Umbilical cord (tissue), 2 donors: Measurements from ENCODE around the gene DDX54. TPM values are rescaled to one million over a fixed set of nuclear protein-coding genes. Genes with fewer than 3 reads are reported as not detected.
A peak's percentile ranks its signal among the peaks of the same experiment; 100 is the strongest.
"Not testable (repeated sequence)": the region's sequence is repeated elsewhere in the genome, so short reads cannot be mapped to it uniquely, and the experiment has no call there.

ENCODE experiments used
- DNase-seq: peaks from one replicate; pipeline ENCODE4 v3.0.0-alpha.2; 2015; ENCODE audit warnings: low spot score
- total RNA-seq: library from RNA; depleted of rRNA; stranded (reverse); fragments of >200 nt; gene quantifications from one replicate; pipeline ENCODE4 v1.2.3, GENCODE V29; 2014; ENCODE audit warnings: low replicate concordance; ENCODE audit not compliant: insufficient read depth

Gene DDX54
- total RNA-seq, 1 donor from 2014 or later = 27.7 TPM

DNA sequence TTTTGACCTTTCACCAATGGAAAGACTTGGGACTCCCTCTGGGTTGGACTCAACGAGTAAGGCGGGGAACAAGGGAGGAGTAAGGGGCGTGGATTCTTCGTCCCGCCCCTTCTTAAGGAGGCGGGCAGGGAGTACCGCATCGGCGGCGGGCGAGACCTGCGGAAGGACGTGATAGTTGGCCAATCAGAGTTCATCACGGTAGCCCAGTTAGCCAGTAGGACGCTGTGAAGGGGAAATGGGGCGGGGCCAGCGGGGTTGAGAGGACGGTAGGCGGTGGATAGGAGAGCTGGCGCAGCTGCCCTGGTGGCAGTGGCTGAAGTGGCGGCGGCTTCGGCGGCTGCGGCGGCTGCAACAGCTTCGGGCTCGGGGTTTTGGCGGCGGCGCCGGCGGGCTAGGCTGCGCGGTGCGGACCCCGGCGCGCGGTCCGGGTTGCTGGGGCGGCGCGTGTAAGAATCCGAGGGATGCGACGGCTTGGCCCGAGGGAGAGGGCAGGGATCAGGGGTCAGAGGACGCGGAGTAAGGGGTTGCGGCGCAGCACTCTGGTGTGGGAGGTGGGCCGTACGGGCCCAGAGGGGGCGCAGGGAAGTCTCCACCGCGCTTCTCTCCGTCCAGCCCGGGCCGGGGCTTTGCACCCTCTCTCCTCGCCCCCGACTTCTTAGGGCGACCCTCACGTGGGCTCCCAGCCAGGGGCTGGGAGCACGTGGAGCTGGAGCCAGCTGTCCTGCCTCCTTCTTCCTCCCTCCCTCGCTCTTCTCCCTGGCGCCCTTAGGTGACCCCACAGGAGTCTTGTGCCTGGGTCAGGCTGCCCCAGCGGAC lies 36.1 kb upstream of the DDX54 start, which contains the start of gene TPCN1:
TSS of gene TPCN1 (plus strand) at position 284 of the 816 bp plus-strand sequence. CDS start 5,389 bp downstream, outside the sequence.
- DNase-seq = peak; percentile 100

DNA sequence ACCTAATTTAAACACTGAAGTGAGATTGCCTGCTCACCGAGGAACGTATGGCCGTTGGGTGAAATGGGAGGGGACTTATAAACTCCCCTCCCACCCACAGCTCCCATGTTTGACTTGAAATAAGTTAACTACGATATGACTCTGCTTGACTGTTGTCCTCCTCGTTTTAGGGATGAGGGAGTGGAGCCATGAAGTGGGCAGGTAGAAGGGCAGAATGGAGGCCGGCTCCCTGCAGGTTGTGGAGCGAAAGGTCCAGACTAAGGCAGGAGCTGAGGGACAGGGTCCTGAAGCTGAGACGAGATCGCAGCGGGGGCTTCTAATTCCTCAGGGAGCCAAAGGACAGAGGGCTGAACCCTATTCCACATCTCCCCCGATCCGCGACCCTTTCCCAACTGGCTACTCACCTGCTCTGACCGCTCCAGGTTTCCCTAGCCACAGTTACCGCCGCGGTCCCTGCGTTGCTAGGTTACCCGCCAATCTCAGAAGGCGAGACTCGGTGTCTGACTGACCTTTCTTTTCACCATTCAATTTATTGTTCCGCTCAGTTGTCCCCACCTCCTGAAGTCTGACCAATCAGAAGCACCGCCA lies 35.4 kb upstream of the DDX54 start:
- DNase-seq = no peak

DNA sequence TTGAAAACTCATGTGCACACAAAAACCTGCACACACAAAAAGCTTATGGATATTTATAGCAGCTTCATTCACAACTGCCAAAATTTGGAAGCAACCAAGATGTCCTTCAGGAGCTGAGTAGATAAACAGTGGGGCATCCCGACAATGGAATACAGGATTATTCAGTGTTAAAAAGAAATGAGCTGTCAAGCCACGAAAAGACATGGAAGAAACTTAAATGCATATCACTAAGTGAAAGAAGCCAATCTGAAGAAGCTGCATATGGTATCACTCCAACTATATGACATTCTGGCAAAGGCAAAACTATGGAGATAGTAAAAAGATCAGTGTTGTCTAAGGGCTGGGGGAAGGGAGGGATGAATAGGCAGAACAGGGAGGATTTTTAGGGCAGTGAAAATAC lies 30.7 kb upstream of the DDX54 start:
- DNase-seq = no peak

DNA sequence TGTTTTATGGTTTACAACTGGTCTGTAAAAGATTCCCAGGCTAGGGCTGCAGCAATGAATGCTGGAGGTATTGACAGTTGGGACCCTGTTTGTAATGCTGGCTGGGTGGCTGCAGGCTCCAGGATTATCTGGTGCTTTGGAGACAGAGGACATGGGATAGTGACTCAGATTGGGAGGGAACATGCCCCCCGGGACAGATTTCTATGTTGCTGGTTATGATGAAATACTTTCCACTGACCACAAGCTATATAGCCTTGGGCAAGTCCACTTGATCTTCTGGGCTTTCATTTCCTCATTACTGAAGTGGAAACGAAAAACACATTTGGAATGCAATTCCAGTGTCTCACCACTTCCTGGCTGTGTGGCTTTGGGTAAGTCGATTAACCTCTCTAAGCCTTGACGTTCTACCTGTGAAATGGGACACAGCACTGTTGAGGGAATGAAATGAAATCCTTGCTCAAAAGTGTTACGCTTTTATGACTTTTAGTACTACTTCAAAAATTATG lies 29.7 kb upstream of the DDX54 start:
- peak; percentile 54 for DNase-seq

DNA sequence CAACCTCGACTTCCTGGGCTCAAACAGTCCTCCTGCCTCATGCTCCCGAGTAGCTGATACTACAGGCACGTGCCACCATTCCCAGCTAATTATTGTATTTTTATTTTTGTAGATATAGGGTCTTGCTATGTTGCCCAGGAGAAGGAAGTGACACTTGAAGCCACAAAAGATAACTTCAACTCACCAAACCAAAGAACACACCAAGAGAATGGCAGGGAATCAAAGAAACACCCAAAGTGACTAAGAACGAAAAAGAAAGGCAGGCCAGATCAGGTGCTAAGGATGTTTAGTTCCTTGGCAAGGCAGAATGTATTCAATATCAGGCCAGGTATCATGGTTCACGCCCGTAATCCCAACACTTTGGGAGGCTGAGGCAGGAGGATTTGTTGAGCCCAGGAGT lies 25.9 kb upstream of the DDX54 start:
- no peak for DNase-seq

DNA sequence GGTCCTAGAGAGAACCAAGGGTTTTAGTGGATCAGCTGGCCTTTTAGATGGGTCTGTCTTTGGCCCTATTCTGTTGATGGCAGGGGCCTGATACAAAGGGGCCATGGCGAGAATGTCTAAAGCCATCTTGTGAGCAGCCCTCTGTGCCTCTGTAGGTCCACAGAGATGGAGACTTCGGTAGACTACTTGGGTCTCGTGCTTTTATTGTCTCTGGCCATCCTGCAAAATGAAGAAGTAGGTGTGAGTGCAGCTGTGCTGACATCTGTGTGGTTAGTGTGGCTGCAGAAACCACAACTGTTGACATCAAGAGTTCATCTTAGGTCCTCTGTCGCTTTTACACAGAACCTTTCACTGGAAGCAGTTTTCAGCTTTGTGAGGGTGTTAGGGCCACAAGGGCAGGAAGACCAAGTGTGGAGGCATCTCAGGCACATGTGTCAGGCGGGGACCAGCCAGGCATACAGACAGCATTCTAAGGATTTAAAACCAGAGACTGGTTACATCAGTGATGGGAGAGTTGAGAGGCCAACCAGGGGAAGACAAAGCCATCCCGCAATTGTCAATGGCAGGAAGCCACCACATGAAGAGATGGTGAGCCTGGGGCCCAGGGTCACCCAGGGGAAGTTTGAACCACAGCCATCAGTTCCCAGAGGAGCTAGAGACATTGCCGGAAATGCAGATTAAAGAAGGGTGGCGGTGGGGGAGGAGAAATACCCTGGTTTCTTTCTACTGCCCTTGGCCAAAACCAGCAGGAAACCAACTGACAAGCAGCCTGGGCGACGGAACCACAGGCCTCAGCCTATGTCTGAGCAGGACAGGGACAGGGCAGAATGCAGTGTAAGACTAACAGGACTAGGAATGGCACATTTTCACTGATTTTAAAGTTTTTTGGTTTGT lies 23.0 kb upstream of the DDX54 start:
- DNase-seq = peak; percentile 37

DNA sequence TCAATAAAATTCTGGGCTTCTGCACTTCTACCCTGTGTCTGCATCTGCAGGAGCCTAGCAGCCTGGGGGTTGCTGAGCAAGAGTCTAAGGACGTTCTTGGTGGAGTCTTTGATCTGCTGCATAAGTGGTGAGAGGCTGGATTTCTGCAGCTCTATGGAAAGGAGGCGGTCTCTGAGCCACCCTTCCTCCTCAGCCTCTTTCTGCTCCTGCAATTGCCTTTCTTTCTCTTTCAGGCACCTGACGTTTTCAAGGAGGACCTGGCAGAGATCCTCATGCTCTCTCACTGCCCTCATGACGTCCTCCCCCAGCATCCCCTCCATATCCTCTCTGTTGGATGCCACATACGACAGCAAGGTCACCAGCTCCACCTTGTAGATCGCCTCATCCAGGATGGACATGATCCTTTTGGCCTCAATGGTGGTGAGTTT lies 22.3 kb upstream of the DDX54 start:
- no peak for DNase-seq

DNA sequence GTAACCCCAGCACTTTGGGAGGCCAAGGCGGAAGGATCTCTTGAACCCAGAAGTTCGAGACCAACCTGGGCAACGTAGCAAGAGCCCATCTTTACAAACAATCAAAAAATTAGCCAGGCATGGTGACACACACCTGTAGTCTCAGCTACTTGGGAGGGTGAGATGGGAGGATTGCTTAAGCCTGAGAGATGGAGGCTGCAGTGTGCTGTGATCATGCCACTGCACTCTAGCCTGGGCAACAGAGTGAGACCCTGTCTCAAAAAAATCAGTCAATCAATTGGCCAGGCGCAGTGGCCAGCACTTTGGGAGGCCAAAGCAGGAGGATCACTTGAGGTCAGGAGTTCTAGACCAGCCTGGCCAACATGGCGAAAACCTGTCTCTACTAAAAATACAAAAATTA lies 21.5 kb upstream of the DDX54 start:
- not testable (repeated sequence) for DNase-seq

DNA sequence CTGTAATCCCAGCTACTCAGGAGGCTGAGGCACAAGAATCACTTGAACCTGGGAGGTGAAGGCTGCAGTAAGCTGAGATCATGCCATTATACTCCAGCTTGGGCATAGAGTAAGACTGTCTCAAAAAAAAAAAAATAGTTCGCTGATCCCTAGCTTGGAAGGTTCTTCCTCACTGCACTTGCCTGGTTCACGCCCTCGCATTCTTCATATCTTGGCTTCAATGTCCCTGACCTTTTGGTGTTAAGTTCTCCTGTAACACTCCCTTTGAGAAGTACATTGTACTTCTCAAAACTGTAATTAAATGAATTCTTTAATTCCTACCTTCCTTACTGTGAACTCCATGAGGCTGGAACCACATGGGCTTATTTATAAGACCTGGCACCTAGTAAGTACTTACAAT lies 19.5 kb upstream of the DDX54 start:
- no peak for DNase-seq

DNA sequence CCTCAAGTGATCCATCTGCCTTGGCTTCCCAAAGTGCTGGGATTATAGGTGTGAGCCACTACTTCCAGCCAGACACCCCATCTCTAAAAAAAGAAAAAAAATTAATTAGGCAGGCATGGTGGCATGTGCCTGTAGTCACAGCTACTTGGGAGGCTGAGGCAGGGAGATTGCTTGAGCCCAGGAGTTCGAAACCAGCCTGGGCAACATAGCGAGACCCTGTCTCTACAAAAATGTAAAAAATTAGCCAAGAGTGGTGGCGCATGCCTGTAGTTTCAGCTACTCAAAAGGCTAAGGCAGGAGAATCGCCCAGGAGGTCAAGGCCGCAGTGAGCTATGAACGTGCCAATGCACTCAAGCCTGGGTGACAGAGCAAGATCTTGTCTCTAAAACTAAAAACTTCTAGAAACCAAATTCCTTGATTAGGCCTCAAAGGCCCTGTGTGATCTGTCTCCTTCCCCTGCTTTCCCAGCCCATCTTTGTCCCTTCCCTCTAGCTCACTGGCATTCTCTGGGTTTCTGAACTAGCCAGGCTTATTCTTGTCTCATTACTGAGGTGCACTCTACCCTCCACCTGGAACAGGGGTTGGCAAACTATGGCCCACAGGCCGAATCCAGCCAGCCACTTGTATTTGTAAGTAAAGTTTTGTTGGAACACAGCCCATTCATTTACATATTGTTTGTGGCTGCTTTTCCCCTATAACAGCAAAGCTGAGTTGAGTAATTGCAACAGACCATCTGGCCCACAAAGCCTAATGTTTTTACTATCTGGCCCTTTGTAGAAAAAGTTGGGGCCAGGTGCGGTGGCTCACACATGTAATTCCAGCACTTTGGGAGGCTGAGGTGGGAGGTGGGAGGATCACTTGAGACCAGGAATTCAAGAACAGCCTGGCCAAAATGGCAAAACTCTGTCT lies 18.8 kb upstream of the DDX54 start:
- no peak for DNase-seq

DNA sequence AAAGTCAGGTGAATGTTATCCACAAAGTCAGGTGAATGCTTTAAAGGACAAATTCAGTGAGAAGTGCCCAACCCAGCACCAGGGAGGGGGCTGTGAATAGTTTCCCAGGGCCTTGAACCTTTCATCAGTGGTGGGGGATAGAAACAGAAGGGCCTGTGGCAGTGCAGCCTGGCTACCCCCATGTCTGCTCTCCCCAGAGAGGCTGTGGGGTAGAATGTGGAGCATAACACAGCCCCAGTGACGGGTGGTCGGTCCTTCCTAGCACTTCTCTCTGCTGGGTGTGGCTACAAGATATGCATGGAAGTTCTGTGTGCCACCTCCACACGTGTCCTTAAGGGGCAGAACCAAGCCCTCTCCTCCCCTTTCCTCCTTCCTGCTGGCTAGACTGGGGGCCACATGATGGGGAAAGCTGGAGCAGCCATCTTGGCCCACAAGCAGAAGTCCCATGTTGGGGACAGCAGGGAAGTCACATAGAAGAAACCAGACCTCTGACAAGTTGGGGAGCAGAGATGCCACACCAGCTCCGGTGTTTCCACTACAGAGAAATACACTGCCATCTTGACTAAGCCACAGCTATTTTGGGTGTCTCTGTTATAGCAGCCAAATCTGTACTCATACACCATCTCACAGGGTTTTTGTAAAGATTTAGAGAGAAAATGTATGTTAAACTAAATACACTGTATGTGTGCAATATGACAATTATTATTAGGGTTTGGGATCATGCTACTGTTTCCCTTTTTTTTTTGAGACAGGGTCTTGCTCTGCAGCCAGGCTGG lies 17.2 kb upstream of the DDX54 start:
- DNase-seq = no peak

DNA sequence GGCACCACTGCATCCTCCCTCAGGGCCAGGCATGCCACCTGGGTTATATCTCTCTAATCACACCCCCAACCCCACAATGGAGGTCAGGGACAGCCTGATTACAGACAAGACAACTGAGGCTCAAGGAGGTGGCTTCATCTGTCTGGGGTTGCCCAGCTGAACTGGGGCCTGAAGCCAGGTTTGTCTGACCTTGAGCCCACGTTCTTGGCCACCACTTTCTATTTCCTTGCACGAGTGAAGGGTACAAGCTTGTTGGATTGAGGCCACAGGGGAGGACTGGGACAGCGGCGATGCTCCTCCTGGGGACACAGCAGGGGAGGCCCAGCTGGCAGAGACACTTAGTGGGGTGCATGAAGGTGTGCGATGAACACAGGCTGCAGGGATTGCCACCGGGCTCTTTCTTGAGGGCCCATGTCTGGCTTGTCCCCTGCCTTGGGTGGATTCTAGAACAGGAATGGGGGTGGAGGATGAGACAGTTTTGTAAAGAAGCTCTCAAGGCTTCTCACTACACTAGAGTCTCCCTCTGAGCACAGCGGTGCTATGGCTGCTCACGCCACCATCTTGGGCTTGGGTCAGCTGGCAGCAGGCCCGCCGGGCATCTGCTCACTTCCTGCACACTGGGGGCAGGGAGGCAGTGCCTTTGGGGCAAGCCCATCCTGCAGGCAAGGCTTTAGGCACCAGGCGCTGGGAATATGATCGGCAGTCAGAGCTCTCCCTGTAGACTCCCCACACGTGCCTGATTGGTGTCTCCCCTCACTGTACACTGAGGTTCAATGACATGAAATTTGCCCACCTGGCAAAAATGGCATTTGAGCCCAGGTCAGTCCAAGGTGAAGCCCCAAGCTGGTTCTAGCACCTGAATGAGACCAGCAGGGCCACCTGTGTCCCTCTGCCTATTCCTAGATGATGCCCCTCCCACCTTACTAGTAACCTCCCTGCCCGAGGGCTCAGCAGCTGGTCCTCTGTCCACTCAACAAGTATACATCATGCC lies 16.2 kb upstream of the DDX54 start:
- no peak for DNase-seq

DNA sequence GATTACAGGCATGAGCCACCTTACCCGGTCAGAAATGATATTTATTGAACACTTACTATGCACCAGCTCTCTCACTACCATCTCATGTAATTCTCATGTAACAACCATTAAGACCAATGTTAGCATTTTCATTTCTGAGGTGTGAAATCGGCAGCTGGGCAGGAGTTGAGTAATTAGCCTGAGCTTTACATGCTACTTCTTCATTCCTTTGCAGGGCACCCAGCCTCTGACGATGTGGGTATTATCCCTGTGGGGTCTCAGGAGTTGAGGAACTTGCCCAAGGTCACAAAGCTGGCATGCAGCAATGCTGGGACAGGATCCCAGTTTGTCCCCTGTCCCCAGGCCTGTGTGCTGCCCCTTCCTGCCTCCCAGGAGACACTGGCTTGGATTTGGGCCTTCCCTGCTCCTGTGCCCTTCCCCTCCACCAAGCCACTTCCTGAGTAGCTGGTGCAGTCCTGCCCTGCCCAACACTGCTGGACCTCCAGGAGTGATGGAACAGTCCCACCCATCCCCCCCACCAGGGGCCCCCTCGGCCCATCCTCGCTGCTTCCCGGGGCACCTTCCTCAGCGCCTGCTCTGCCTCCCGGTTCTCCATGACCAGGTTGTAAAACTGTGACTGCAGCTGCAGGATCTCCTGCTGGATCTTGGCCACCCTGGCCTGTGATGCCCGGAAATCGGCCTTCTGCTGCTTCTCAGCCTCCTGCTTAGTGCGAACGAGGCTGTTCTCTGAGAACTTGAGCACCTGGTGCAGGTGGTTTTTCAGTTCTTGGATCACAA lies 14.9 kb upstream of the DDX54 start:
- DNase-seq = no peak

DNA sequence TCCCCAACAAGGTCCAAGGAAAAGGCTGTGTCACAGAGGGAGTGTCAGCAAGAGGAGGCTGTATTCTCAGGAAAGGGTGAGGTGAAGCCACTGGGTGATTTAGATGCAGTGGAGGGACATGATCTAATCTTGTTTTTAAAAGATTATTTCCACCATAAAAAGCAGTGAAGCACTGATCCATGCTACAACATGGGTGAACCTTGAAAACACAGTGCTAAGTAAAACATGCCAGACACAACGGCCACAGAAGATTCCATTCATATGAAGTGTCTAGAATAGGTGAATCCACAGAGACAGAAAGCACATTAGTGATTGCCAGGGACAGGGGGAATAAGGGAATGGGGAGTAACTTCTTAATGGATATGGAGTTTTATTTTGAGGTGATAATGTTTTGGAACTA lies 13.0 kb upstream of the DDX54 start:
- DNase-seq = no peak

DNA sequence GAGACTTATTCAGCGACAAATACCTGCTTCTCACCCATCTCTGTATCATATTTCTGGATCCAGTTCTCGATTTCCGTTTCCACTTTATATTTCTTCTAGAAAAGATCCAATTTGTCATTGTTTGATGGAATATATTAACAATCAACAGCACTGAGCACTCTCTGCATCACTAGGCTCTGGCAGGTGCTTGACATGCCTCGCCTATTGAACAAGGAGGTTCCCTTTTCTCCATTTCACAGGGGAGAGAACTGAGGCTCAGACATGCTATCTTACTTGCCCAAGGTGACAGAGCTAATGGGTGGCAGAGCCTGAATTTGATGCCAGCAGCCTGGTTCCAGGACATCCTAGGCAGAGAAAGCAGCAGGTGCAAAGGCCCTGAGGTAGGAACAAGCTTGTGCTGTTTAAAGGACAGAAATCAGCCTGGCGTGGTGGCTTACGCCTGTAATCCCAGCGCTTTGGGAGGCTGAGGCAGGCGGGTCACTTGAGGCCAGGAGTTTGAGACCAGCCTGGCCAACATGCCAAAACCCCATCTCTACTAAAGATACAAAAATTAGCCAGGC lies 12.3 kb upstream of the DDX54 start:
- DNase-seq = no peak

DNA sequence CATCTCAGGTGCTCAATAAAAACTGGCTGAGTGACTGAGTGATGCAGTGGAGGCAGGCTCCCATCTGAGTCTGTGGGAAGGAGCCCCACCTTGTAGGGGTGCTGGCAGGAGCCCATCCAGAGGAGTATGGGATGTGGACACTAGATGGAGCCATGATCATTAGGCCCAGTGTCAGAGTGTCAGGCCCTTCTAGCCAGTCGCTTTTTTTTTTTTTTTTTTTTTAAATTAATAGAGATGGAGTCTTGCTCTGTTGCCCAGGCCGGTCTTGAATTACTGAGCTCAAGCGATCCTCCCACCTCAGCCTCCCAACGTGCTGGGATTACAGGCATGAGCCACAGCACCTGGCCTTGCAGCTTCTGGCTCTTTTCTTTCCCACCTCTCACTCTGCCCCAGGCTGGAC lies 11.7 kb upstream of the DDX54 start:
- DNase-seq = peak; percentile 71

DNA sequence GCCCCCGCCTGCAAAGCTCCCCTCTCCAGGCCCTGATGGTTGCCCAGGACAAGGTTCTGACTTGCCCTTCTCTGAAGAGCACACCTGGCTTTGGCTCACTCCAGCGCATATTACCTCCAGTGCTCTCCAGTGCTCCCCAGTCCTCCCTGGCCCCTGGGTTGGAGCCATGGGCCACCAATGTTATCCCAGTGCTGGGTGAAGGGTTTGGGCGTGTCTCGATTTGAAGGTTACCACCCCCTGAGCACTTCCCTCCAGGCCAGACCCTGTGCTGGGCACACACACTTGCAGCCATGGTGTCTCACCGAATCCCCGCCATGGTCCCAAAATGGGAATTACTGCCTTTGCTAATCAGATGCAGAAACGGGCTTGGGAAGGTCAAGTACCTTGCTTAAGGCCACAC lies 11.3 kb upstream of the DDX54 start:
- DNase-seq = no peak

DNA sequence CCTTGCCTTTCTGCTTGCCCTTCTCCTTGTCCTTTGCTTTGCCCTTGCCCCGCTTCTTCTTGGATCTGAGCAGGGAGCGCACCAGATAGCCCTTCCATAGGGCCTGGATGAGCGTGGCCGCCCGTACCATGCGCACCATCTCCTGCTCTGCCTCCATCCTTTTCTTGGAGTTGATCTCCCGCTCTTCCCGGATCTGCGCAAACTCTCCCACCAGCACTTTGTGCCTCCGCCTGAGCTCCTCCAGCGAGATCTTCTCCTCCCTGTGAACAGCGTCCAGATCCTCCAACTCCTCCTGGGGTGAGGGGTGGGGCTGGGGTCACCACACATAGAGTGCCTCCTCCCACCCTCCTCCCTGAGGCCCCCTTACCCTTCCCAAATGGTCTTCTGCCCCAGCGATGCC lies 10.3 kb upstream of the DDX54 start:
- no peak for DNase-seq
